Vagina (tissue), 2 donors: ENCODE results near the gene PPP1R14C. TPM values are rescaled to one million over a fixed set of nuclear protein-coding genes. Genes with fewer than 3 reads are reported as not detected.

Source experiments
- DNase-seq, 2 donors: peaks; one replicate each; pipeline ENCODE4 v3.0.0-alpha.2; 2017; ENCODE audit errors: extremely low spot score in 2 of 2
- H3K27ac ChIP-seq: fragments of 200-600 bp; sonication (generic); one replicate; pipeline ENCODE4 v1.5.1; 2019
- H3K27me3 ChIP-seq: fragments of 200-600 bp; sonication (generic); one replicate; pipeline ENCODE4 v1.5.1; 2019
- H3K36me3 ChIP-seq, 2 donors: fragments of 200-600 bp; sonication (generic); one replicate each; pipeline ENCODE4 v1.5.1; 2017 to 2019
- H3K4me1 ChIP-seq: fragments of 200-600 bp; sonication (generic); one replicate; pipeline ENCODE4 v1.5.1; 2019
- H3K4me3 ChIP-seq, 2 donors: fragments of 200-600 bp; sonication (generic); 1 replicate in 1 of 2; 2 replicates in 1 of 2; pipeline ENCODE4 v1.5.1; 2016 to 2019
- H3K9me3 ChIP-seq: fragments of 200-600 bp; sonication (generic); one replicate; pipeline ENCODE4 v1.5.1; 2019
- POLR2A ChIP-seq, 2 donors: fragments of 450-650 bp; IDR thresholded peaks; one replicate each; pipeline ENCODE4 v1.6.1; 2017; ENCODE audit warnings: antibody characterized with exemption in 2 of 2, mild to moderate bottlenecking in 2 of 2, moderate library complexity in 2 of 2
- POLR2AphosphoS5 ChIP-seq, 2 donors: sonication (generic); formaldehyde crosslinking; IDR thresholded peaks; one replicate each; pipeline ENCODE4 v1.9.0; 2017; ENCODE audit warnings: antibody characterized with exemption in 2 of 2, mild to moderate bottlenecking in 2 of 2, low read depth in 1 of 2; ENCODE audit not compliant: insufficient read depth in 1 of 2
- intact Hi-C: fragments of 100-400 bp; cut with DNase I; formaldehyde crosslinking; loops from one replicate; pipeline ENCODE4 v1.15.1; 2023
- total RNA-seq: library from RNA; depleted of rRNA; stranded (reverse); fragments of >200 nt; gene quantifications from one replicate; pipeline ENCODE4 v1.2.3, GENCODE V29; 2016
- TF ChIP-seq, protein P1 (sequence below), 3 experiments: fragments of 450-650 bp in 2 of 3; fragments of 200-600 bp in 1 of 3; sonication (generic) in 1 of 3; IDR thresholded peaks; one replicate each; pipeline ENCODE4 v1.5.1; 2017 to 2019; ENCODE audit warnings: antibody characterized with exemption in 3 of 3, mild to moderate bottlenecking in 2 of 3, moderate library complexity in 2 of 3

Gene PPP1R14C
- total RNA-seq, 1 donor from 2014 or later = 23.8 TPM

DNA sequence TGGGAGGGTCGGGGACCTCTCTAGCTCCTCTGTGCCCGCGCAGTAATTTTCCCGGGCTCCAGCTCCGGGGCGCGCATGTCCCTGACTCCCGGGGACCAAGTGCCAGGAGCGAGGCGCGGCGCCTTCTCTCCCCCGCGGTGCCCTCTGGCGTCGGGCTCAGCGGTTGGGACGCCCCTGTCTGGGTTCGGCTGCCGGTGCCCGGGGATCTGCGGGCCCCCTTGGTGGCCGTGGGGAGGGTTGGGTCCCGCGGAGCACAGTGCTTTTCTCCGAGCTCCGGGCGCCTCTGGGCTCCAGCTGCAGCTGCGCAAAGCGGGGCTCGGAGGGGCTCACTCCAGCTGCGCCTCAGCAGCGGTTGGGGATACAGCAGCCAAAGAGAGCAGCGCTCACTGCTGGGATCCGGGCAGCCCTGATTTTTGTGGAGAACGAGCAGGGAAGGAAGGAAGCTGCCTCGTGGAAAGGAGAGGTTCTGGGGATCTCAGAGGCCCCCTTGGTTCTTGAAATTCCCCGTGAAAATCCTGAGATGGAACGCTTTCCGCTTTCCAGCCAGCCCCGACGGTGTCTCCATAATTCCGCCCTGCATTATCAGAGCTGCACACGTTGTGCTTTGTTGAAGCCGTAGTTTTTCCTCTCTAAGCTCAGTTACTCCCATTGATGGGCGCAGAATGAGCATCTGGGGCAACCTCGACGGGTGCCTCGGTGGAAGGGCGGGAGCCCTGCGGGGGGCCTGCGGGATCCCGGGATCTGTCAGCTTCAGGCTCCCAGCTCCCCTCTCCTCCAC lies 861 bp downstream of the PPP1R14C start:
- intact Hi-C loops = no loop called here
- Histone ChIP-seq H3K27me3 (peaks cover 10% of the 10 kb centered on the region), H3K36me3 (no peaks in the 10 kb centered on the region), H3K9me3 (no peaks in the 10 kb centered on the region), H3K27ac (peak overlapping the region; percentile 11), H3K4me1 (peaks cover 23% of the 10 kb centered on the region), H3K4me3 (peak overlapping the region; percentile 44 to 52)
- no peak for DNase-seq
- no peak for TF ChIP-seq POLR2AphosphoS5 (IDR thresholded peaks at IDR 0.05; ENCODE audit: insufficient read depth in 1 of 2, low read depth in 1 of 2)
- TF ChIP-seq, protein P1, sequence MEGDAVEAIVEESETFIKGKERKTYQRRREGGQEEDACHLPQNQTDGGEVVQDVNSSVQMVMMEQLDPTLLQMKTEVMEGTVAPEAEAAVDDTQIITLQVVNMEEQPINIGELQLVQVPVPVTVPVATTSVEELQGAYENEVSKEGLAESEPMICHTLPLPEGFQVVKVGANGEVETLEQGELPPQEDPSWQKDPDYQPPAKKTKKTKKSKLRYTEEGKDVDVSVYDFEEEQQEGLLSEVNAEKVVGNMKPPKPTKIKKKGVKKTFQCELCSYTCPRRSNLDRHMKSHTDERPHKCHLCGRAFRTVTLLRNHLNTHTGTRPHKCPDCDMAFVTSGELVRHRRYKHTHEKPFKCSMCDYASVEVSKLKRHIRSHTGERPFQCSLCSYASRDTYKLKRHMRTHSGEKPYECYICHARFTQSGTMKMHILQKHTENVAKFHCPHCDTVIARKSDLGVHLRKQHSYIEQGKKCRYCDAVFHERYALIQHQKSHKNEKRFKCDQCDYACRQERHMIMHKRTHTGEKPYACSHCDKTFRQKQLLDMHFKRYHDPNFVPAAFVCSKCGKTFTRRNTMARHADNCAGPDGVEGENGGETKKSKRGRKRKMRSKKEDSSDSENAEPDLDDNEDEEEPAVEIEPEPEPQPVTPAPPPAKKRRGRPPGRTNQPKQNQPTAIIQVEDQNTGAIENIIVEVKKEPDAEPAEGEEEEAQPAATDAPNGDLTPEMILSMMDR (IDR thresholded peaks at IDR 0.05) = no peak
- TF ChIP-seq POLR2A (IDR thresholded peaks at IDR 0.05) = no peak

DNA sequence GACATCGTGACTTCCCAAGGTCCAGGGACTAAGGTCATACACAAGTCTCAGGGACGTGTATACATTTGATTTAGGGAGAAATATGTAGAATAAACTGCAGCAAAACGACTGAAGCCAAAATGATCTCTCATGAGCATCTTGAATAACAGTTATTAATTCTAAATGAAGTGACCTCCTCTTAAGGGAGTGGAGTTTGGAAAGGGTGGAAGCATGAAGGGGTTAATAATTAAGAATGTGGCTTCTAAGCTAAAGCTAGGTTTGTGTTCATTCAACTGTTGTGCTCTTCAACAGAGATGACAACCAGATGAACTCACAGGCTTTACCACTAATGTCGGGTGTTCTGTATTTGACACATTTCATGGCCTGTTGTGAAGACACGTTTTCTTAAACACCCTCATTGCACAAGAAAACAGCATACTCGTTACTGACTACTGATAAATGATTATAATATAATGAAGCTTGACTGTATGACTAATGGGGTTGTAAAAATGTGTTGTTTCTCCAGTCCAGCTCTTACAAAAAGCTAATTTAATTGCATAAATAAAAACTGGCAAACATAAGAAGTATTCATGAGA lies 1.5 kb downstream of the PPP1R14C start:
- Histone ChIP-seq H3K4me3 (peak overlapping the region in 1 of 2 donors; percentile 52), H3K9me3 (no peaks in the 10 kb centered on the region), H3K27ac (no peak overlapping the region), H3K36me3 (no peaks in the 10 kb centered on the region), H3K4me1 (peaks cover 23% of the 10 kb centered on the region), H3K27me3 (peaks cover 10% of the 10 kb centered on the region)
- DNase-seq = no peak
- TF ChIP-seq, protein P1 (IDR thresholded peaks at IDR 0.05) = no peak
- peak in 1 of 2 donors; percentile 39 for TF ChIP-seq POLR2AphosphoS5 (IDR thresholded peaks at IDR 0.05; ENCODE audit: insufficient read depth in 1 of 2, low read depth in 1 of 2)
- intact Hi-C loops = no loop called here

DNA sequence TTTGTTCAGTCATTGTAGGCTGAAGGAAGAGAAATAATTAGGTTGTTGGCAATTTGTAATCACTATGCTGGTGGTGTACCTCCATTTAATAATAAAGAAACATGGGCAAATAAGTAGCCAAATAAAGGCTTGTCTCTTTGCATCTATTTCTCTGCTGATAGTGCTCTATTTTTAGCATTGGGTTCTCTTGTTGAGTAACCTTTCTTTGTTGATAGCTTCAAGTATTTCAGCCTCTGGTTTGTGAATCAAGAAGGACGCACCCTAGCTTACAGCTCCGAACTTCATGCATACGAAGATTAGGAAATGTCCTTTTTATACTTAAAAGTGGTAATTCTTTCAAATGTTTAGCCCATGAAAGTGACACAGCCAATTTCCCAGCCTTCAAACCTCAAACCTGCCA lies 2.6 kb downstream of the PPP1R14C start:
- TF ChIP-seq POLR2AphosphoS5 (IDR thresholded peaks at IDR 0.05; ENCODE audit: insufficient read depth in 1 of 2, low read depth in 1 of 2) (no peak), POLR2A (IDR thresholded peaks at IDR 0.05) (no peak)
- TF ChIP-seq, protein P1 (IDR thresholded peaks at IDR 0.05) = no peak
- Histone ChIP-seq H3K27ac (no peak overlapping the region), H3K4me1 (peaks cover 23% of the 10 kb centered on the region), H3K4me3 (no peak overlapping the region), H3K9me3 (no peaks in the 10 kb centered on the region), H3K27me3 (peaks cover 10% of the 10 kb centered on the region), H3K36me3 (no peaks in the 10 kb centered on the region)
- intact Hi-C loops = no loop called here
- DNase-seq = no peak

DNA sequence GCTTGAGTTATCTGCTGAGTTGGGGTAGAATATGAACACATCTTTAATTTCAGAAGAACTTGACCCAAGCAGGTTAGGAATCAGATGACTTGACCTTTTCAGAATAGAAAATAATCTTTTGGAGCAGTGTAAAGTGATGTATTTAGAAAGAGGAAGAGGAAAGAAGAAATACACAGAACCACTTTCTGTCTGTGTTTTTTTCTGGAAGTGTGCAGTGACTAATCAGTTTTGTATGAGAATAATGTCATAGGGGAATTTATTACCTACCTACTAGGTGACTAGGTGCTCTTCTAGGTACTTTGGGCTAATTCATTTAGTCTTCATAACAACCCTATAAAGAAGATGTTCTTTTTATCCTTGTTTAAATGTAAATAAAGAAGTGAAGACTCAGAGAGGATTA lies 3.0 kb downstream of the PPP1R14C start:
- intact Hi-C loops = no loop called here
- peaks cover 23% of the 10 kb centered on the region for H3K4me1 ChIP-seq
- no peak overlapping the region for H3K27ac ChIP-seq

More for the DNA sequence above, 3.0 kb downstream of the PPP1R14C start:
- H3K4me3 ChIP-seq = no peak overlapping the region
- H3K36me3 ChIP-seq = no peaks in the 10 kb centered on the region
- TF ChIP-seq, protein P1 (IDR thresholded peaks at IDR 0.05) = no peak
- no peak for TF ChIP-seq POLR2AphosphoS5 (IDR thresholded peaks at IDR 0.05; ENCODE audit: insufficient read depth in 1 of 2, low read depth in 1 of 2)
- TF ChIP-seq POLR2A (IDR thresholded peaks at IDR 0.05) = no peak
- H3K9me3 ChIP-seq = no peaks in the 10 kb centered on the region
- peaks cover 10% of the 10 kb centered on the region for H3K27me3 ChIP-seq
- DNase-seq = no peak
